ENCODE data around the gene NPL.

Gene NPL

DNA sequence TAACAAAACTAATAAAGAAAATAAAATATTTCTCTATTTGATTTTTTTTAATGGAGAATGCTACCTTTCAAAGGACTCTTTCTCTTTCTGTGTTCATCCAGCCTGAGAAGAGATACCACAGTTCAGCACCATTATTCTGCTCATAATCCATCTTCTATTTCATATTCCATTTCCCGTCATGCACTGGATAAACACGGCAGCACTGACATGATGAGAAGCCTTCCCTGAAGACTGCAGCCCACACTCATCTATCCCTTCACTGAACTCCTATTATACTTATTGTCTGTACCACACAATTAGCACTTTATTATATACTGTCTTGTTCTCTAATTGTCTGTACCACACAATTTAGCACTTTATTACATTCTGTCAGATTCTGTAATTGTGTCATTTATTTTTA, 10.7 kb upstream of the NPL start:
- DNase-seq (ENCODE audit: low spot score): no peak

DNA sequence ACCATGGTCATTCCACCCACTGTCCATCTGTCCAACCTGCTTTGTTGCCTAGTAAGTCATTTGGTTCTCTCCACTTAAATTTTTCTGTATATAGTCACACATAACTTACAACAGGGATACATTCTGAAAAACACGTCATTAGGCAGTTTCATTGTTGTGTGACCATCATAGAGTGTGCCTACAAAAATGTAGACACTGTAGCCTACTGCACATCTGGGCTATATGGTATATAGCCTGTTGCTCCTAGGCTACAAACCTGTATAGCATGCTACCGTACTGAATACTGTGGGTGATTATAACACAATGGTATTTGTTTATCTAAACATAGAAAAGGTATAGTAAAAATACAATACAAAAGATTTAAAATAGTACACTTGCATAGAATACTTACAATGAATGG, 10.0 kb upstream of the NPL start:
- no peak for DNase-seq (ENCODE audit: low spot score)

DNA sequence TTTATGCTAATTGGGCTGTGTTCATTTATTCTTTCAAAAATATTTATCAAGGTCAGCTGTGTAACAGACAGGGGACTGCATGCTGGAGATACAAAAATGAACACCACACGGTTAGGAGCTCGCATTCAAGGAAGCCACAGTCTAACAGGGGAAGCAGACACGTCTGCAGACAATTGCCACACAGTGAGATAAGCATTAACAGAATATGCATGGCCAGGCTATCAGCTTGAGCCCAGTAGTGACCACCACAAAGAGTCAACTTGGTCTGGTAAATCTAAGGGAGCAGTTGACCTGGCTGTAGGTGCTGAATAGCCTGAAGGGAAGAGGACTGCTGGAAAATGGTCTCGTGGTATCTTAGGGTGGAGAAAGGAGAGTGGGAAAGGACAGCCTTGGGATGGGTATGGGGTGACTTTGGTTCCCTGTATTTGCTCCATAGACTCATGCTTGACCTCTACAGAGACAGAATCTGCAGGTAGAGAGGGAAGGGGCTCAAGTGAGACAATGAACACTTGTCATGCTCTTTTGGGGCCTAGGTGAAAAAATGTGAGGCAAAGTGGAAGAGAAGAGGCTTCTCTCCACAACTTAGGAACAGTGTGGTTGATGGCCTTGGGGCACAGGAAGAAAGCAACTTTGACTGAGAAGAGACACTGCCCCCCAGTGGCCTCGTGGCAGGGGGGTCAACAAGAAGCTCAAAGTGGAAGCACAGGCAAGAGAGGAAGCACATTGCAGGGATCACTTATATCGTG, 7.6 kb upstream of the NPL start:
- DNase-seq (ENCODE audit: low spot score): peak; percentile 61

DNA sequence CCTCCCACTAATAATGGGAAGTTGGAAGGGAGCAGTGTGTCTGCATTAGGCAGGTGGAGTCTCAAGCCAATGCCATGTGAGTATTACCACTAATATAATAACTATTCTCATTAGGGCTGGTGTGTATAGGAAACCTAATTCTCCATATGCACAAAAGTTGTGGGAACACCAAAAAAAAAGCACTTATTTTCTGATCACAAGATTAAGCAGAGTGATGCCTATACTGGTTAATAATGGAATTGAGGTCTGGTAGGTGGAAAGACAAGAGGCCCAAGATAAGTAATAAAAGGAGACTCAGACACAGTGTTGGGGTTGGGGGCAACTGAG, 7.0 kb upstream of the NPL start:
- no peak for DNase-seq (ENCODE audit: low spot score)

DNA sequence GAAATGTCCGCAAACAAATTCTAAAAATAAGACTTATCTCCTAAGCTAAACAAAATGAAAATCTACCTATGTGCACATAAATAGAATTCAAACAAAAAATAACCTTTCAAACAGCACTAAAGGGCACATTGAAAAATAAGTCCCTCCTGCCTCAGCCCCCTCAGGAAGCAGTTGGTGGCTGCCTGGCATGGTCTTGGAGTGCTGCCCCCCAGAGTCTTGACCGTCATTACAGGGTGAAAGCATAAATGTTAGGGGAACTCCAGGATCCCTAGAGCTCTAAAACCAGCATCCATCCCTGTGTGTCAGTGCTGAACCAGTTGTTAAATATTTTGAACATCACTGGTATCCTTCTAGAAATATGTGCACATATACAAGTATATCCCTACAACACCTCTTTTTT, 6.5 kb upstream of the NPL start:
- DNase-seq (ENCODE audit: low spot score): no peak

DNA sequence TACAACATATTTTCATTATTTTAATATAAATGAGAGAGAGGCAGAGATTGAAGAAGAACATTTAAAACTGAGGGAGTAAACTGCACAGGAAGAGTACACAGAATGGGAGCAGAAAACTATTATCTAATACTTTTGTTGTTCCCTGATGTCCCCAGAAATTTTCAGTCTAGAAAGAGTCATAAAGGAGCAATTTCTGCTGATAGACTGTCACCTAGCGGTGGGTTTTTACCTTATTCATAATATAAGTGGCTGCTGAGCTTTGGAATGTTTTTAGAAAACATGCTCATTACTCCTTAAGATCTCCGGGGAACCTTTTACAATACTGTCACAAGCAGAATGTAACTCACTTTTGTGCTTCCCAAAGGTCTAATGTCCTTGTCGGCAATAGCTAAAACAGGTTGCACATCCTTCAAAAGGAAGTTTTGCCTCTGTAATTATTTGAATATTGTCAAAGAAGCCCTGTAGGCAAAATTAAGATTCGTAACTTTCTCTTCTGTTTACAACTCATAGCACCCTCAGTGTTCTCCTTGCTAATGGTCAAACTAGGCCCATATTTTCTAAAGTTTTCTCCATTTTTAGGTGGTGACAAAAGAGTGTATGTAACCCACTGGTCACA, 4.9 kb upstream of the NPL start:
- peak; percentile 44 for DNase-seq (ENCODE audit: low spot score)

DNA sequence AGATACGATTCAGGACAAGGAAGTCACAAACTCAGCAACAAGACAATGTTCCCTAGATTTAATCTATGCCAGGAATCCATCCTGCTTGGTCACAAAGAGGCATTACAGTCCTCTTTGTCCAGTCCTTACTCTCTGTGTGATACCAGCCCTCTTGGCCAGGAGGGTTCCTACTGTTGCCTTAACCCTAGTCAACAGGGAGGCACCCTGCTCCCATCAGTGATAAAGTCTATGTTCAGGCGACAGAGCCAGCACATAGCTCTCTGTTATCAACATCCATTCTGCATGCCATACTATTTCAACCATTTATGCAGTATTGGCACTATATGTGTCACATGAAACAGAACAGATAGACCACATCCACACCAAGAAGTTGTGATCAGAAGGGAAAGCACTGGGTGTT, 4.4 kb upstream of the NPL start:
- DNase-seq (ENCODE audit: low spot score): no peak

DNA sequence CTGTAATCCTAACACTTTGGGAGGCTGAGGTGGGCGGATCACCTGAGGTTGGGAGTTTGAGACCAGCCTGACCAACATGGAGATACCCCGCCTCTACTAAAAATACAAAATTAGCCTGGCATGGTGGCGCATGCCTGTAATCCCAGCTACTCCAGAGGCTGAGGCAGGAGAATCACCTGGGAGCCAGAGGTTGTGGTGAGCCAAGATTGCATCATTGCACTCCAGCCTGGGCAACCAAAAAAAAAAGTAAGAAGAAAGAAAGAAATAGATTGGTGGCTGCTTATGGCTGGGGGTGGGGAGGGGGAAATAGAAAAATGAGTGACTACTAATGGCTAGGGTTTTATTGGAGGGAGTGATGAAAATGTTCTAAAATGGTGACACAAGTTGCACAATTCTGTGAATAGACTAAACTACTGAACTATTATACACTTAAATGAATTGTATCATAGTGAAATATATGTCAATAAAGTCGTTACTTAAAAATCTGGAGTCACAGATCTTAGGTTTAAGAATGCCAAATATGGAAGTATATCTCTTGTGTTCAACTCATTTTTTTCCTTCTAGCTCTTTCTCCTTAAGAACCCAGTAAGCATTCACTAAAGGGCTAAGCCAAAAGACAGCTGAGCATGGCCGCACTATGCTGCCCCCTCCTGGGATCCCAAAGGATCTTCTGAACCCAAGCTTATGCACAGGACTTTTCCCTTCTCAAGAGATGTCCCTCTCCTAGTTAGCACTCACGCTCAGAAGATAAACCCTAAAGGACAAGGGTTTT, 3.2 kb upstream of the NPL start:
- peak; percentile 63 for DNase-seq (ENCODE audit: low spot score)

DNA sequence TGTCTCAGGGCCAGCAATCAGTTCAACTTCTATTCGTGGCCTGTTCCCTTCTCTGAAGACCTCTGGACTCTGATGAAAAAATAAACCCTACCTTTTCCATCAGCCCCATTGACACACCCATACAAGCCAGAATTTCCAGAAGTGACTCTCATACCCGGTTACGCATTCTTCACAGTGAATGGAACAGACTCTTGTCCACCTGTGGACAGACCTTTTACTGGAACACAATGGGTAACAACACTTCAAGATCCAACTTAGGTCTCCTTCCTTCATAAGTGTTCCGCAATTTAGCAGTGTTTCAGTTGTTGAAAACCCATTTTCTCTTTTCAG, 2.6 kb upstream of the NPL start:
- no peak for DNase-seq (ENCODE audit: low spot score)

DNA sequence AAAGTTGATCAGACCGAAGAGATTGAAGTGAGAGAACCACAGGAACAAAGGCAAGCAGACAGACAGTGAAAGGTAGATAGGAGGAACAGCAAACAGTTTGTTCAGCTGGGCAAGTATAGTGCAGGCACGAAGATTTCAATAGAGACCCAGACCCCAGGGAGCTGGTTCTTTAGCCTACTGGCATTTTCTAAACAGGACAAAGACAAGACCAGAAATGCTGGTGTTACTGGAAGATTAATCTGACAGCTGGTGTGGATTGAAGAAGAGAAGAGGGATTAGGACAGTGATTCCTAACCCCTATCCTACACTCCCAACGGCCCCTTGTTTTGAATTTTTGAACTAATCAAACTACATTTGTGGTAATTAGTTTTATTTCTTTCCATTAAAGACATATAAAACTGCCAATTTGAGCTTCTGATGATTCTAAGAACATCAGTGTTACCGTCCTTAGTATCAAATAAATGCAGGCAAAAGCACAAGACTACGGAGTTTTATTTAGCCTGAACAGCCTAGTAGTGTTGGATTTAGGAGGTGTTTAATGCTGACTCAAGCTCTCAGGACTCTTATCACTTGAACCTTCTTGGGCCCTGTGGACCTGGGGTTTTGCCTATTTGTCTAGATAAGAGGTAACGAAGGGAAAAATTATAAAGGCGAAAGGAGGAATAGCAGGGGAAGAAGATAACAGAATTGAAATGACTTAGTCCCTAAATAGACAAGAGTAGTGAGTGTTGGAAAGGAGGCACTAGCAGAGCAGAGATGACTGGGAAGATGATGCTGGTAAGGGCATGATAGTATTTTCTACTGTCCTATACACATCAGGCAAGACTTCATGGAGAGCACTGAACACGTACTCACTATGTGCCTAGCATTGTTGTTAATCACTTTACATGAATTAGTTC, 2.0 kb downstream of the NPL start:
- DNase-seq (ENCODE audit: low spot score): no peak

DNA sequence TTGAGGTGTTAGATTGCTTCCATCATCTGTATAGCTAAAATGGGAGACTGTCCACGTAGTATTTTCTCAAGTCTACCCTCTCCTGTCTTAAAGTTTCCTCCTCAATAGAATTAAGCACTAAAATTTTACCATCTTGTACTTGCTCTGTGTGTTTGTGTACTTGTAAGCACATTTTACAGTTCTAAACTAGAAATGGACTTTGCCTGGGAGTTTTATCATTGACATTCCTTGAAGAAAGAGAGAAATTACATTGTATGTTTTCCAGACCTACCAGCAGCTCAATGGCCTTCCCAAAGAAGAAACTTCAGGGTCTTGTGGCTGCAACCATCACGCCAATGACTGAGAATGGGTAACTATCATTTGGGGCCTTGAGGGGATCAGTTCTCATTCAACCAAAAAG, 4.5 kb downstream of the NPL start:
- DNase-seq (ENCODE audit: low spot score): no peak

DNA sequence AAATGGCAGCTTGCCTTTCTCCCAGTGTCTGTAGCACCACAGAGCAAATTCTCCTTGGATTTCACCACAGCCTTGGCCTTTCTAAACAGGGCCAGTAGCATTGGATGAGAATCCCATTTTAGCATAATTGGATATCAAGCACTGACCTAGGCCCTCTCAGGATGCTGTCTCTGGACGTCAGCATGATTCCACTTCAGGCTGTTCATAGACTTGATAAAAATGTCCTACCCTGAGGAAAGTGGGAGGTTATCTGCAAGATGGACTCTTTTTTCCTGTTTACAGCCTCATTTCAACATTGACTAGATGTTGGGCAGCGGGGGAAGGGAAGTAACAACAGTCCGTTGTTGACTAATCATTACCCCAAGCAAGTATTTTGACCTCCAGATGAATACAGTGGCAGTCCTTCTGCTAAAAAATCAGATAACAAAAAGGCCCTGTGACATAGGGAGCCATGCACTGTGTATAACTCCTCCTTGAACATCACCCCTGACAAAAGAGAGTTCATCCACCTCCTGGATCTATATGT, 5.2 kb downstream of the NPL start:
- DNase-seq (ENCODE audit: low spot score): no peak

DNA sequence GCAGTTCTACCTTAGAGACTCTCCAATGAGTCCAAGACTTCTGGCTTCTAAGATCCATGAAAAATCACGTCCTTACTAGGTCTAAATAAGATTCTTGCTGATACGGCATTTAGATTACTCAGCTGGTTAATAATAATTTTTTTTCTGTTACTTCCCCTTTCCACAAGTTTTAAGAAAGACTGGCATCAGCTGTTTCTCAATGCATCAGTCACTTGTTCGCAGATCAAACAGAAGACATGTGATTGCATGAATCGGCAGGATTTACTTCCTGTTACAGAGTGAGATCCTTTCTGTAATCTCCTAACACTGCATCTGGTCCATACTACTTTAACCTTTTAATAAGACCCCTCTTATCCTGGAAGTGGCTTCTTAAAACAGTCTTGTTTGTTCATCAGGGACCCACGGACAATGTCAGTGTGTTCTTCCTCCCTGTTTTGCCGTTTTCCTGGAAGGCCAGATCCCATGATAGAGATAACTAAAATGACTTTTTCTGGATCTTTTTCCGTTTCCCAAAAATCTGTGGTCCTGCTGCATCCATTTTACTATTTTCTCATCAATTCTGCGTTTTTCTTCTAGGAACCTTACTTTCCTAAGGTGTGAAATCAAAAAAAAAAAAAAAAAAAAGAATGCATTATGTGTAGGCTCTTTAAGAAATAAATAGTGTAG, 6.1 kb downstream of the NPL start:
- DNase-seq (ENCODE audit: low spot score): peak; percentile 76

DNA sequence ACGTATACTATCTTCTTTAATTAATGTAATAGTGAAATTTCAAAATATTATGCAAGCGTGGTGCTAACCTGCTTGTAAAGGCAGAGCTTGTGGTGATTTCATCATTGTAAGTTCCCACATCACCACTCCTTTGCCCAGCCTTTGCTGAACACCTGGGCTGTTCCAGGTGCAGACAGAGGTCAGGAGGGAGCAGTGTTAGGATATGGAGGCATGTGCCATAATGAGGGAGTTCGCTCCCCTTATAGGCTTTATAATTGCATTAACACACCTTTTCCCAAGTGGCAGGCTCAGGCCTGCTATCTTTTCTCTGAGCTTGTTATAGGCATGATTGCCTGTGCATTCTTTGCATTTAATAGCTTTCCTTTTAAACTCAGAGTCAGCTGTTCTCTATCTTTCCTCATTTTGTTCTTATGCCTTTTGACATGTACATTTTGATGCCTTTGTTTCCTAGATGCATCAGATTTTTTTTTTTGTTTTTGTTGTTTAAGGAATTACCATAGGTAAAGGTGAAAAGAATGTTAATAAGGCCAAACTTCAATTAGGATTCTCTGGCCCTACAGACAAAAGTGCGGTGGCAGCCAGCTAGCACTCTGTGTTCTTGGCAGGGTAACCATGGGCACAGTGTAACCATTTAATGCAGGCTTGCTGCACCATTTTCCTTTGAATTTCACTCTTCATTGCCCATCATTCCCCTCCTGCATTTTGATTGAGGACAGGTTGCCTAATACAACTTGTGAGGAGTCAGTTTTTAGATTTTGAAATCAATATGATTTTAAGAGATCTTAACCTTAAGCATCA, 12.6 kb downstream of the NPL start:
- no peak for DNase-seq (ENCODE audit: low spot score)

DNA sequence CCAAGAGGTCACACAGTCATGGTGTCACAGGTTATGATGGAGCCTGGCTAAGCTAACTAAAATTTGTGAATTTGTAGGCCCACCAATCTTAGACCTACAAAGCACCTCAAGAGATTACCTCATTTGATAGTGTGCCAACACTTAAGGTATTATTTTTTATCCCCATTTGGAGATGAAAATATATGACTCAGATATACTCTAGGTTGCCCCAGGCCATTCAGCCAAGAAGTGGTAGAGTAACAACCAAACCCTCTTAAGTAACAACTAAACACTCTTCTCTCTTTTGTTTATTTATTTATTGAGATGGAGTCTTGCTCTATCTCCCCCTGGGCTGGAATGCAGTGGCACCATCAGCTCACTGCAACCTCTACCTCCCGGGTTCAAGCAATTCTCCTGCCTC, 14.3 kb downstream of the NPL start:
- no peak for DNase-seq (ENCODE audit: low spot score)

DNA sequence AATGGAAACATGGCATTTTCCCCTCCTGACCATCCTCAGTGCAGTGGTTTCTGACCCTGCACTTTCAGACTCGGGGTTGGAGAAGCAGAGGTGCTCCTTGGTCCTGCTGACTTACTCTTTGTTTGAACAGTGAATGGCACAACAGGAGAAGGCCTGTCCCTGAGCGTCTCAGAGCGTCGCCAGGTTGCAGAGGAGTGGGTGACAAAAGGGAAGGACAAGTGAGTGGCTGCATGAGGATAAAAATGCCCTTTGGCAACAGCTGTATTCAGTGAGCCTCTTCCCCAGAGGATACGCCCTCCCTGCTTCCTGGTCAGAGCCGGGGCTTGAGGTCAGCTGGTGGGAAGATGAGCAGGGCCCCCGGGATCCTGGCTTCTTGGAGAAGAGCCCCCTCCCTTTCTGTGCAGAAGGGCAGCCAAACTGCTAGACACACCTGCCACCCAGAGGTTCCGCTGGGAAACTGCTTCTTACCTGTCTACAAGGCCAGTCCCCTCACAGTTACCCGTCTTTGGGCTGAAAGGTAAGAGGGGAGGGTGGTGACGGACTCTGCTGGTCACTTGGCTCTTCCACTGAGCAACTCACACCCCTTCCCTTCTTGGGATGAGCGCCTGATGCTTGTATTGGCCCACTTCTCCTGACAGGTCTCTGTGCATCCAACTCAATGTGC, 16.6 kb downstream of the NPL start:
- DNase-seq (ENCODE audit: low spot score): no peak

DNA sequence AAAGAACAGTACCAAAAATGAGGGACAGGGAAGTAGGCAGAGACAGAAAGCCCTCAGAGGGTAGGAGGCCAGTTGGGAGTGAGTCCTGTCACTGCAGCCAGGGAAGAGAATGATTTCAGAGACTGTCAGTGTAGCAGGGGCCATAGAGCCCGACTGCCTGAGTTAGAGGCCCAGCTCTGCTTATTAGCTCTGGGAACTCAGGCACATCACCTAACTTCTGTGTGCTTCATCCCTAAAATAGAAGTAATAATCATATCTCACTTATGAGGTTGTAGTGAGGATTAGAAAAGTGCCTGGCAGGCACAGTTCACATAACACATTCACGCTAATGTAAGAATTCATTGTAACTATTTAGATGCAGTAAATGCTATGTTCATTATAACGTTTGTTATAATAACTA, 18.3 kb downstream of the NPL start:
- no peak for DNase-seq (ENCODE audit: low spot score)

DNA sequence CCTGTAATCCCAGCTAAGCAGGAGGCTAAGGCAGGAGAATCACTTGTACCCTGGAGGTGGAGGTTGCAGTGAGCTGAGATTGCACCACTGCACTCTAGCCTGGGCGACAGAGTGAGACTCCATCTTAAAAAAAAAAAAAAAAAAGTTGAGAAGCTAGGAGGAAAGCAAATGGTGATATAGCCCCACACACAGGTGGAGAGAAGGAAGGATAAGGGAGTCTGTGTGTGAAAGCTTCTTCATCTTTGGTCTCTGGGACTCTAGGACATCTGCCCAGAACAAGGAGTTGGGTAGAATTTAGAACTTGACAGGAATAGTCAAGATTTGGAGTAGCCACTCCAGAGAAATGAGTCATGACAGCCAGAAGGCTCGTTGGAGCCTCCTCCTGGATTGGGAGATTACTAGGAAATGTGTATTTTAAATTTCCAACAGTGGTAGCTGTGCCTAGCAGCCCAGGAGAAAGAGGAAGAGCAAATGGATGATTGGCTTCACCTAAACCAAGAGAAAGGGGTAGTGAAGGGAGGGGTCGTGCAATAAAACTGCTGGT, 19.9 kb downstream of the NPL start:
- DNase-seq (ENCODE audit: low spot score): no peak

DNA sequence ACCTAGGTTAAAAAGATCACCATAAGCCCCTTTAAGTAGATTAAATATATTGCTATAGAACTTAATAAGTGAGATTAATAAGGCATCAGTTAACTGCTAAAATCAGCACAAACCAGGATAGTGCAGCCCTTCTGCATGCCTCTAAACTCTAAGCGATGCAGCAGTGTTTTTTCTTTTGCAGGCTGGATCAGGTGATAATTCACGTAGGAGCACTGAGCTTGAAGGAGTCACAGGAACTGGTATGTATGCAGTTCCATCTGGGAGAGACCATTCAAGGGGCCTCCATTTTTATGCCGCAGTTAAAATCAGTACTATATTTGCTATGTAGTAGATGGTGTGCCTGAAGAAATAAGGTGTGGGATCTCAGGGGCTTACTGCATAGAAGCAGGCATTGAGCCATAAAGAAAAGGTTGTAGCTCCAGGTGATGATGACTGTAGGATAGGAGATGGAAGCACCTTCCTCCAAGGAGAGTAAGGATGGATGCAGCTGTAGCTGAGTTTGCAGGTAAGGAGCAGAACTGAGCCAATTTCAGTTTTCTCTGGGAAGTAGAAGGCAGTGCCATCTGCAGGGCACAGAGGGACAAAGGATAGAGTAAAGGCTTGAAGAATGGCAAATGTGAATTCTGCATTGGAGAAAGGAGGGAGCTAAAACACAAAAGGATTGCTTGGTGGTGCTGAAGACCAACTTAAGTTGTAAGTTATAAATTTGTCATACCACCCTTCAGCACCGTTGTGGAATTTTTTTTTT, 22.6 kb downstream of the NPL start:
- DNase-seq (ENCODE audit: low spot score): no peak

All from kidney tubule cell (primary cell).